ACC112 (cell line): Measurements from ENCODE around the gene SMOC2.
"Not testable (repeated sequence)": the region's sequence is repeated elsewhere in the genome, so short reads cannot be mapped to it uniquely, and the experiment has no call there.

ENCODE experiments used
- H2AFZ ChIP-seq: fragments of 200-600 bp; sonication (generic); one replicate; pipeline ENCODE4 v1.6.0; 2017; ENCODE audit warnings: antibody characterized with exemption, low read length; ENCODE audit not compliant: unreplicated experiment
- H3K27ac ChIP-seq: fragments of 200-600 bp; sonication (generic); 2 replicates; pipeline ENCODE4 v1.5.1; 2014; ENCODE audit warnings: low read depth, mild to moderate bottlenecking, antibody characterized with exemption, low read length, moderate library complexity
- H3K27me3 ChIP-seq: fragments of 200-600 bp; sonication (generic); 2 replicates; pipeline ENCODE4 v1.6.1; 2014; ENCODE audit warnings: mild to moderate bottlenecking, antibody characterized with exemption, low read length, moderate library complexity, mixed read lengths; ENCODE audit not compliant: insufficient read depth
- H3K36me3 ChIP-seq: fragments of 200-600 bp; sonication (generic); 2 replicates; pipeline ENCODE4 v1.6.1; 2016; ENCODE audit warnings: mild to moderate bottlenecking, antibody characterized with exemption, low read length, moderate library complexity, mixed read lengths; ENCODE audit not compliant: insufficient read depth
- H3K4me1 ChIP-seq: fragments of 200-600 bp; sonication (generic); one replicate; pipeline ENCODE4 v1.6.1; 2016; ENCODE audit warnings: low read length, mixed read lengths; ENCODE audit not compliant: insufficient read depth, unreplicated experiment, control insufficient read depth
- H3K4me3 ChIP-seq: fragments of 200-600 bp; sonication (generic); 2 replicates; pipeline ENCODE4 v1.5.1; 2014; ENCODE audit warnings: mild to moderate bottlenecking, low read depth, low read length
- H3K79me2 ChIP-seq: fragments of 200-600 bp; sonication (generic); one replicate; pipeline ENCODE4 v1.6.0; 2016; ENCODE audit warnings: low read length; ENCODE audit not compliant: control insufficient read depth, unreplicated experiment, insufficient read depth

SMOC2 gene

GRCh38 chr6:168684471-168684870 is 243.5 kb downstream of the SMOC2 start:
- H2AFZ ChIP-seq: no peak overlapping the region
- H3K4me1 ChIP-seq: no peaks in the 10 kb centered on the region
- H3K36me3 ChIP-seq: no peaks in the 10 kb centered on the region
- H3K4me3 ChIP-seq: no peak overlapping the region
- peaks cover 6% of the 10 kb centered on the region; the same call in 1 of the 2 replicates for H3K27me3 ChIP-seq
- H3K27ac ChIP-seq: no peak overlapping the region
- no peaks in the 10 kb centered on the region for H3K79me2 ChIP-seq

- Histone ChIP-seq H3K4me1 (no peaks in the 10 kb centered on the region), H3K79me2 (no peaks in the 10 kb centered on the region), H3K27ac (no peak overlapping the region), H3K27me3 (peaks cover 6% of the 10 kb centered on the region; the same call in 1 of the 2 replicates), H3K36me3 (no peaks in the 10 kb centered on the region), H3K4me3 (no peak overlapping the region), H2AFZ (no peak overlapping the region)
Observed at GRCh38 chr6:168684906-168685305, 243.9 kb downstream of the SMOC2 start.

- Histone ChIP-seq H3K27me3 (peaks cover 6% of the 10 kb centered on the region; the same call in 1 of the 2 replicates), H2AFZ (no peak overlapping the region), H3K79me2 (no peaks in the 10 kb centered on the region), H3K36me3 (no peaks in the 10 kb centered on the region), H3K4me1 (no peaks in the 10 kb centered on the region), H3K27ac (no peak overlapping the region), H3K4me3 (no peak overlapping the region)
Observed at GRCh38 chr6:168686029-168686738, 245.2 kb downstream of the SMOC2 start.

GRCh38 chr6:168686831-168687730 is 246.1 kb downstream of the SMOC2 start:
- H3K4me3 ChIP-seq: no peak overlapping the region
- no peaks in the 10 kb centered on the region for H3K79me2 ChIP-seq
- H3K4me1 ChIP-seq: no peaks in the 10 kb centered on the region
- H2AFZ ChIP-seq: no peak overlapping the region
- no peaks in the 10 kb centered on the region for H3K36me3 ChIP-seq
- H3K27ac ChIP-seq: no peak overlapping the region
- peaks cover 6% of the 10 kb centered on the region; the same call in 1 of the 2 replicates for H3K27me3 ChIP-seq

GRCh38 chr6:168690271-168690670 is 249.3 kb downstream of the SMOC2 start:
- H3K79me2 ChIP-seq: no peaks in the 10 kb centered on the region
- H3K4me3 ChIP-seq: no peak overlapping the region
- H2AFZ ChIP-seq: no peak overlapping the region
- no peaks in the 10 kb centered on the region for H3K27me3 ChIP-seq
- no peaks in the 10 kb centered on the region for H3K4me1 ChIP-seq
- no peaks in the 10 kb centered on the region for H3K36me3 ChIP-seq
- no peak overlapping the region for H3K27ac ChIP-seq

GRCh38 chr6:168691774-168692173 is 250.8 kb downstream of the SMOC2 start:
- Histone ChIP-seq H3K36me3 (no peaks in the 10 kb centered on the region), H2AFZ (no peak overlapping the region), H3K27me3 (no peaks in the 10 kb centered on the region), H3K4me3 (no peak overlapping the region), H3K79me2 (no peaks in the 10 kb centered on the region), H3K4me1 (no peaks in the 10 kb centered on the region), H3K27ac (no peak overlapping the region)

GRCh38 chr6:168692193-168692914 is 251.4 kb downstream of the SMOC2 start:
- no peak overlapping the region for H3K27ac ChIP-seq
- no peaks in the 10 kb centered on the region for H3K36me3 ChIP-seq
- no peak overlapping the region for H3K4me3 ChIP-seq
- H3K4me1 ChIP-seq: no peaks in the 10 kb centered on the region
- no peaks in the 10 kb centered on the region for H3K79me2 ChIP-seq
- no peaks in the 10 kb centered on the region for H3K27me3 ChIP-seq
- H2AFZ ChIP-seq: no peak overlapping the region

GRCh38 chr6:168692915-168693257 is 251.9 kb downstream of the SMOC2 start:
- not testable (repeated sequence) for H3K27ac ChIP-seq, H3K4me3 ChIP-seq, H3K4me1 ChIP-seq, H3K79me2 ChIP-seq, H3K27me3 ChIP-seq, H2AFZ ChIP-seq, H3K36me3 ChIP-seq

- H3K27ac ChIP-seq, H3K79me2 ChIP-seq, H3K27me3 ChIP-seq, H3K36me3 ChIP-seq, H3K4me1 ChIP-seq, H3K4me3 ChIP-seq, H2AFZ ChIP-seq: not testable (repeated sequence)
Observed at GRCh38 chr6:168694797-168695196, 253.8 kb downstream of the SMOC2 start.

- H2AFZ ChIP-seq: no peak overlapping the region
- no peaks in the 10 kb centered on the region for H3K36me3 ChIP-seq
- no peak overlapping the region for H3K27ac ChIP-seq
- no peaks in the 10 kb centered on the region for H3K4me1 ChIP-seq
- no peak overlapping the region for H3K4me3 ChIP-seq
- no peaks in the 10 kb centered on the region for H3K27me3 ChIP-seq
- no peaks in the 10 kb centered on the region for H3K79me2 ChIP-seq
Observed at GRCh38 chr6:168695701-168696100, 254.7 kb downstream of the SMOC2 start.
